Dermis lymphatic vessel endothelial cell (primary cell): ENCODE results near the gene SMCR8. TPM values are rescaled to one million over a fixed set of nuclear protein-coding genes. Genes with fewer than 3 reads are reported as not detected.

Experiments
- total RNA-seq: library from RNA; depleted of rRNA; stranded (reverse); fragments of >200 nt; gene quantifications from 2 replicates; pipeline ENCODE4 v1.2.1, GENCODE V29; 2014

The SMCR8 gene, protein sequence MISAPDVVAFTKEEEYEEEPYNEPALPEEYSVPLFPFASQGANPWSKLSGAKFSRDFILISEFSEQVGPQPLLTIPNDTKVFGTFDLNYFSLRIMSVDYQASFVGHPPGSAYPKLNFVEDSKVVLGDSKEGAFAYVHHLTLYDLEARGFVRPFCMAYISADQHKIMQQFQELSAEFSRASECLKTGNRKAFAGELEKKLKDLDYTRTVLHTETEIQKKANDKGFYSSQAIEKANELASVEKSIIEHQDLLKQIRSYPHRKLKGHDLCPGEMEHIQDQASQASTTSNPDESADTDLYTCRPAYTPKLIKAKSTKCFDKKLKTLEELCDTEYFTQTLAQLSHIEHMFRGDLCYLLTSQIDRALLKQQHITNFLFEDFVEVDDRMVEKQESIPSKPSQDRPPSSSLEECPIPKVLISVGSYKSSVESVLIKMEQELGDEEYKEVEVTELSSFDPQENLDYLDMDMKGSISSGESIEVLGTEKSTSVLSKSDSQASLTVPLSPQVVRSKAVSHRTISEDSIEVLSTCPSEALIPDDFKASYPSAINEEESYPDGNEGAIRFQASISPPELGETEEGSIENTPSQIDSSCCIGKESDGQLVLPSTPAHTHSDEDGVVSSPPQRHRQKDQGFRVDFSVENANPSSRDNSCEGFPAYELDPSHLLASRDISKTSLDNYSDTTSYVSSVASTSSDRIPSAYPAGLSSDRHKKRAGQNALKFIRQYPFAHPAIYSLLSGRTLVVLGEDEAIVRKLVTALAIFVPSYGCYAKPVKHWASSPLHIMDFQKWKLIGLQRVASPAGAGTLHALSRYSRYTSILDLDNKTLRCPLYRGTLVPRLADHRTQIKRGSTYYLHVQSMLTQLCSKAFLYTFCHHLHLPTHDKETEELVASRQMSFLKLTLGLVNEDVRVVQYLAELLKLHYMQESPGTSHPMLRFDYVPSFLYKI
- total RNA-seq = 15.2 and 16.1 TPM in 2 replicates

DNA sequence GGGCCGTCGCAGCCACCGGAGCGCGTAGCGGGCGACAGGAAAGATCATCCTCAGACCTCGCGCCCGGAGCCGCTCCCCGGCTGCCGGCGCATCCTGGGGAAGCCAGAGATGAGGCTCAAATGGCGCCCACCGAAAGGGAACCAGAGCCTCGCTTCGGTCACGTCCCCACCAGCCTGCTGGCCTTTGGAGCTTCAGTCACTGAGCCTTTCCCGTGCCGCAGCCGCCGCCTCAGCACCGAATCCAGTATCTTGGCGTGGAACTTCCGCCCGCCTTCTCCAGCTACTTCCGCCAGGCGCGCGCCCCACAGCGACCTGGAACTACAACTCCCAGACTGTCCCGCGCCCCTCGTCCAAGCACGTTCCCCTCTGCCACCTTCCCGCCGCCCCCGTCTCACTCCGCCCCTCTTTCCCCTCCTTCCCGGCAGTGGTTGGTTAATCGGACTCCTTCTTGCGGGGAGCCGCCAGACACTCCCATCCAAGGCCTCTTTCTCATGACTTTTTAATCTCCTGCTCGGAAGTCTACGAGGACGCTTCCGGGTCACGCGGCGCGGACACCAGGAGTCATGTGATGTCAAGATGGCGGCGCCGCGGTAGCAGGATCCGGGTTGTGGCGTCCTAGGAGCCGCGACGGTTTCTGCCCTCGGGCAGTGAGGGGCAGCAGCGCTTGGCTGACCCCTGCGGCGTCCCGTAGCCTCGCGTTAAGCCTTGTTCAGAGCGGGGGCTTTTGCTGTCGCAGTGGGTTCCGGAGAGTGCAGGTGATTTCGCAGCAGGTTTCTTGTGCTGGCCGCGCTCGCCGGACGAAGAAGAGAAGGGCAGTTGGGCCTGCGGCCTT lies at the start of gene SMCR8, which contains the start of gene TOP3A:
Gene SMCR8, plus strand, starts transcription at position 563 of the 831 bp plus-strand sequence. CDS start 497 bp downstream, outside the sequence.
Gene TOP3A, minus strand, starts transcription at position 264 of the 831 bp plus-strand sequence. Its CDS starts 216 bp downstream, at position 48.

DNA sequence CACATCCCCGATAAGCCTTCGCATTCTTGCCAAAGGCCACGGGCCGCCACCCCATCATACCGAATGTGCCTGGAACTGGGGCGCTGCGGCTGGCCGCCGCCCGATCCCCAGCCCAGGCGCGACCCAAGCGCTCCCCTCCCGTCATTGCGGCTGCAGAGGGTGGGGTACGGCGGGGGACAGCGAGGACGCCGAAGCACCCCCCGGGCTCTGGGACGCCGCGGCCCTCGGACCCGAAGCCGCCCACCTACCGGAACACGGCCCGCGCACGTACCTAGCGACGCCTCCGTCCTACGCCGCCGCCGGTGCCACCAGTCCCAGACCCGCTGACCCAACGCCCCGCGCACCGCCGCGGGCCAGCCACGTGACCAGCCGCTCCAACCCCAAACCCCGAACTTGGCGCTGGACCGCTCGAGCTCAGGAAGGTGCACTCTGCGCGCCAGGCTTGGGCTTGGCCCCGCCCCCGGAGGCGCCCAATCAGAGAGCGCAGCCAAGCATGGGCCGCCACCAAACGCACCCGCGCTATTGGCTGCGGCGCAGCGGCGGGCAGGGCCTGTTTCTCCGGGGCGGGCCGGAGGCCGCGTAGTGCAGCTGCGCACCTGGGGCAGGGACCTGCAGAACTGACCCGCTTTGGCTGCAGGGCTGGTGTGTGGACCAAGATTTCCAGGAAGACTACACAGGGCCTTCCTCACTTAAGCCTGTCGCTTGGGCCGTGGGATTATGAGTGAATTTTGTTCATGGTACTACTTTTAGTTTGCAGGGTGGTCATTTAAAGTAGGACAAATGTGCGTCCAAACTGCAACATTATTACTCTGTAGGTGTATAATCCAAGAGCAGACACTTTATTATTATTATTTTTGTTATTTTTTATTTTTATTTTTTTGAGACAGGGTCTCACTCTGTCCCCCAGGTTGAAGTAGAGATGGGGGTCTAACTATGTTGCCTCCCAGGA lies 48.3 kb downstream of the SMCR8 start, which contains the start of gene SHMT1:
Gene SHMT1, minus strand, starts transcription at position 450 of the 949 bp plus-strand sequence. CDS start 7,569 bp downstream, outside the sequence.

Other genes with a start within 250 kb of the SMCR8 start
- gene DRG2, start 227.3 kb upstream of the SMCR8 start, total RNA-seq = 25.1 and 29.0 TPM in 2 replicates
- gene MYO15A, start 206.5 kb upstream of the SMCR8 start, total RNA-seq = 0.17 and 0.33 TPM in 2 replicates
- 64.3 and 69.7 TPM in 2 replicates for gene ALKBH5, start 131.5 kb upstream of the SMCR8 start, total RNA-seq
- 15.3 and 16.2 TPM in 2 replicates for gene LLGL1, start 89.7 kb upstream of the SMCR8 start, total RNA-seq
- 259 and 335 TPM in 2 replicates for gene FLII, start 56.6 kb upstream of the SMCR8 start, total RNA-seq
- gene MIEF2, start 54.6 kb upstream of the SMCR8 start, total RNA-seq = 10.5 and 14.8 TPM in 2 replicates
- 12.4 and 14.9 TPM in 2 replicates for gene TOP3A, start 299 bp upstream of the SMCR8 start, total RNA-seq
- 7.1 and 11.1 TPM in 2 replicates for gene SHMT1, start 48.3 kb downstream of the SMCR8 start, total RNA-seq
- not detected in 2 replicates for gene EVPLL, start 62.5 kb downstream of the SMCR8 start, total RNA-seq
- not detected in 2 replicates for gene LGALS9C, start 161.5 kb downstream of the SMCR8 start, total RNA-seq